Loucy (cell line): ENCODE results near the gene MRTFA.

Source experiments
- H2AFZ ChIP-seq: fragments of 200-600 bp; sonication (generic); 2 replicates; pipeline ENCODE4 v1.6.0; 2016; ENCODE audit warnings: antibody characterized with exemption, mild to moderate bottlenecking, low read length, moderate library complexity
- H3F3A ChIP-seq: fragments of 200-600 bp; 2 replicates; pipeline ENCODE4 v1.6.0; 2016; ENCODE audit warnings: antibody characterized with exemption, low read depth, mild to moderate bottlenecking
- H3K27me3 ChIP-seq: fragments of 200-600 bp; sonication (generic); 2 replicates; pipeline ENCODE4 v1.6.1; 2014; ENCODE audit warnings: low read length, mild to moderate bottlenecking; ENCODE audit not compliant: insufficient read depth, poor library complexity, severe bottlenecking
- H3K36me3 ChIP-seq: fragments of 200-600 bp; sonication (generic); 2 replicates; pipeline ENCODE4 v1.6.1; 2016; ENCODE audit warnings: low read length; ENCODE audit not compliant: insufficient read depth
- H3K4me1 ChIP-seq: fragments of 200-600 bp; sonication (generic); 2 replicates; pipeline ENCODE4 v1.5.1; 2014; ENCODE audit warnings: low read length, mild to moderate bottlenecking; ENCODE audit not compliant: insufficient read depth, poor library complexity, severe bottlenecking
- H3K4me2 ChIP-seq: fragments of 200-600 bp; sonication (generic); 2 replicates; pipeline ENCODE4 v1.6.0; 2014; ENCODE audit warnings: antibody characterized with exemption, low read length, low read depth, mild to moderate bottlenecking; ENCODE audit not compliant: poor library complexity, severe bottlenecking
- H3K4me3 ChIP-seq: fragments of 200-600 bp; sonication (generic); 2 replicates; pipeline ENCODE4 v1.5.1; 2014; ENCODE audit warnings: low read length, mild to moderate bottlenecking, mixed read lengths; ENCODE audit not compliant: poor library complexity, severe bottlenecking
- H3K79me2 ChIP-seq: fragments of 200-600 bp; sonication (generic); 2 replicates; pipeline ENCODE4 v1.6.1; 2014; ENCODE audit warnings: low read length; ENCODE audit not compliant: insufficient read depth
- H3K9ac ChIP-seq: fragments of 200-600 bp; sonication (generic); 2 replicates; pipeline ENCODE4 v1.6.0; 2014; ENCODE audit warnings: mild to moderate bottlenecking, low read depth, low read length, moderate library complexity; ENCODE audit not compliant: poor library complexity, severe bottlenecking
- H3K9me2 ChIP-seq: fragments of 200-600 bp; sonication (generic); replicated peaks from 2 replicates; pipeline ENCODE4 v1.6.1; 2016; ENCODE audit warnings: low read depth, low read length, mixed read lengths
- H3K9me3 ChIP-seq: fragments of 200-600 bp; sonication (generic); 2 replicates; pipeline ENCODE4 v1.6.1; 2014; ENCODE audit warnings: mild to moderate bottlenecking, antibody characterized with exemption, low read length, low read depth; ENCODE audit not compliant: insufficient read depth
- H4K20me1 ChIP-seq: fragments of 200-600 bp; sonication (generic); 2 replicates; pipeline ENCODE4 v1.6.0; 2014; ENCODE audit warnings: antibody characterized with exemption, low read length, mild to moderate bottlenecking; ENCODE audit not compliant: insufficient read depth, poor library complexity, severe bottlenecking
- EZH2phosphoT487 ChIP-seq: fragments of 200-600 bp; IDR thresholded peaks from 2 replicates; pipeline ENCODE4 v1.6.1; 2018; ENCODE audit warnings: antibody characterized with exemption, mild to moderate bottlenecking, moderate library complexity, borderline replicate concordance
- TF ChIP-seq, protein P1 (sequence below): fragments of 200-600 bp; sonication (generic); conservative IDR thresholded peaks from 2 replicates; pipeline ENCODE4 v1.5.1; 2014; ENCODE audit warnings: mild to moderate bottlenecking, antibody characterized with exemption, low read length

Gene MRTFA

DNA sequence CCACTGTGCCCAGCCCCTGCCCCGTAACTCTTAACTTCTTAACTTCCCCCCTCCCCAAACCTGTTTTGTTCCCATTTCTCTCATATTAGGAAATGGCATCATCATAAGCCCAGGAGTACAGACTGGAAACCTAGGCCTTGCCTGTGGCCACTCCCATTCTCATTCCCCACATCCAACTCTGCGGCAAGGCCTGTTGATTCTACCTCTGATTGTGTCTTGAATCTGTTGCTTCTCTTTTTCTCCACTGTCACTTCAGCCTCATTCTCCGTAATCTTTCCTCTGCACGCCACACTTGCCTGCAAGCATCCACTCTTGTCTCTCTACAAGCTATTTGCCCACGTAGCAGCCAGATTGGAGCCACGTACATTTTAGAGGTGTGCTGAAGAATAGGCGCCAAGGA is 240.9 kb downstream of the MRTFA start:
- Histone ChIP-seq H3K4me3 (no peak overlapping the region), H3K36me3 (no peaks in the 10 kb centered on the region), H3K9ac (no peak overlapping the region), H3K9me3 (no peaks in the 10 kb centered on the region), H3F3A (no peaks in the 10 kb centered on the region; the same call in 1 of the 2 replicates), H3K4me2 (no peak overlapping the region), H3K4me1 (peaks cover 35% of the 10 kb centered on the region), H3K9me2 (no peaks in the 10 kb centered on the region), H3K79me2 (peaks cover 5% of the 10 kb centered on the region; the same call in 1 of the 2 replicates), H4K20me1 (peaks cover 4% of the 10 kb centered on the region), H3K27me3 (no peaks in the 10 kb centered on the region), H2AFZ (no peak overlapping the region)
- TF ChIP-seq, protein P1, sequence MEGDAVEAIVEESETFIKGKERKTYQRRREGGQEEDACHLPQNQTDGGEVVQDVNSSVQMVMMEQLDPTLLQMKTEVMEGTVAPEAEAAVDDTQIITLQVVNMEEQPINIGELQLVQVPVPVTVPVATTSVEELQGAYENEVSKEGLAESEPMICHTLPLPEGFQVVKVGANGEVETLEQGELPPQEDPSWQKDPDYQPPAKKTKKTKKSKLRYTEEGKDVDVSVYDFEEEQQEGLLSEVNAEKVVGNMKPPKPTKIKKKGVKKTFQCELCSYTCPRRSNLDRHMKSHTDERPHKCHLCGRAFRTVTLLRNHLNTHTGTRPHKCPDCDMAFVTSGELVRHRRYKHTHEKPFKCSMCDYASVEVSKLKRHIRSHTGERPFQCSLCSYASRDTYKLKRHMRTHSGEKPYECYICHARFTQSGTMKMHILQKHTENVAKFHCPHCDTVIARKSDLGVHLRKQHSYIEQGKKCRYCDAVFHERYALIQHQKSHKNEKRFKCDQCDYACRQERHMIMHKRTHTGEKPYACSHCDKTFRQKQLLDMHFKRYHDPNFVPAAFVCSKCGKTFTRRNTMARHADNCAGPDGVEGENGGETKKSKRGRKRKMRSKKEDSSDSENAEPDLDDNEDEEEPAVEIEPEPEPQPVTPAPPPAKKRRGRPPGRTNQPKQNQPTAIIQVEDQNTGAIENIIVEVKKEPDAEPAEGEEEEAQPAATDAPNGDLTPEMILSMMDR, result no peak
- no peak for TF ChIP-seq EZH2phosphoT487

GRCh38 chr22:40394607-40395006 is 241.9 kb downstream of the MRTFA start:
- H3K27me3 ChIP-seq, result no peaks in the 10 kb centered on the region
- H2AFZ ChIP-seq, result no peak overlapping the region
- H3K9me3 ChIP-seq, result no peaks in the 10 kb centered on the region
- H3K79me2 ChIP-seq, result peaks cover 5% of the 10 kb centered on the region; the same call in 1 of the 2 replicates
- H3F3A ChIP-seq, result no peaks in the 10 kb centered on the region
- peak overlapping the region; percentile 5 for H3K4me3 ChIP-seq
- TF ChIP-seq, protein P1, result no peak
- TF ChIP-seq EZH2phosphoT487, result no peak
- peak overlapping the region; percentile 55 for H3K4me2 ChIP-seq
- peaks cover 28% of the 10 kb centered on the region for H3K4me1 ChIP-seq
- H4K20me1 ChIP-seq, result no peaks in the 10 kb centered on the region
- H3K36me3 ChIP-seq, result no peaks in the 10 kb centered on the region
- peak overlapping the region; percentile 6 for H3K9ac ChIP-seq
- no peaks in the 10 kb centered on the region for H3K9me2 ChIP-seq

- no peaks in the 10 kb centered on the region for H4K20me1 ChIP-seq
Observed at GRCh38 chr22:40392618-40393017, 243.9 kb downstream of the MRTFA start.

More at GRCh38 chr22:40392618-40393017, 243.9 kb downstream of the MRTFA start:
- Histone ChIP-seq H3K9me3 (no peaks in the 10 kb centered on the region), H3F3A (no peaks in the 10 kb centered on the region), H3K79me2 (peaks cover 8% of the 10 kb centered on the region; the same call in 1 of the 2 replicates), H3K4me2 (no peak overlapping the region), H3K4me3 (no peak overlapping the region), H2AFZ (no peak overlapping the region), H3K4me1 (peaks cover 31% of the 10 kb centered on the region), H3K9ac (no peak overlapping the region), H3K27me3 (no peaks in the 10 kb centered on the region), H3K9me2 (no peaks in the 10 kb centered on the region), H3K36me3 (no peaks in the 10 kb centered on the region)
- TF ChIP-seq, protein P1, result no peak
- no peak for TF ChIP-seq EZH2phosphoT487
